Measurements from ENCODE around the gene MED13L. TPM values are rescaled to one million over a fixed set of nuclear protein-coding genes. Genes with fewer than 3 reads are reported as not detected.

The MED13L gene
- total and polyA plus RNA-seq, 2 donors (not counting 1 experiment from before 2014, with no cell fraction given): 56.5 to 97.3 TPM

DNA sequence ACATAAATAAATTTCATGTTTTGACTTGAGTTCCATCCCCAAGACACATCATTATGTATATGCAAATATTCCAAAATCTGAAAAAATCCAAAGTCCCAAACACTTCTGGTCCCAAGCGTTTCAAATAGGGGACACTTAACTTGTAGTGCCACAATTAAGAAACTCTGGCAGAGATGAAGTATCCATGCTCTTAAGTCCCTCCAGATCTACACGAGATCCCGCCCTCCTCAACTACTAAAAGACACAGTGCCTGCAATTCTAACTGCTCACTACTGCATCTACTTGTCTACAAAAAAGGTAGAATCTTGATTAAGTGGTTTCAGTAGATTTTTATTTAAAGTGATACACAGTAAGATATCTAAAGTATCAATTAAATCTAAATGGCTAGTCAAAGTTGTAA is 97.0 kb downstream of the MED13L start:
- Histone ChIP-seq H3K4me3 (replicated peaks in 1 of 4; ENCODE audit: control extremely low read depth in 1 of 4, insufficient read depth in 1 of 4, low read depth in 3 of 4, low read length in 4 of 4) (no peak overlapping the region), H4K20me1 (ENCODE audit: control insufficient read depth, extremely low read depth, insufficient read depth, low read length) (peaks cover 18% of the 10 kb centered on the region), H2AFZ (ENCODE audit: low read length) (no peak overlapping the region), H3K79me2 (ENCODE audit: control insufficient read depth, insufficient read depth, low read length) (peaks cover 90% of the 10 kb centered on the region), H3K4me1 (ENCODE audit: control insufficient read depth, extremely low read depth, insufficient read depth, low read length) (peaks cover 3% of the 10 kb centered on the region), H3K36me3 (ENCODE audit: control insufficient read depth, insufficient read depth, low read length) (no peaks in the 10 kb centered on the region), H3K27me3 (ENCODE audit: control insufficient read depth, insufficient read depth, low read length) (no peaks in the 10 kb centered on the region), H3K9me3 (ENCODE audit: control insufficient read depth, insufficient read depth, low read depth, low read length) (no peaks in the 10 kb centered on the region), H3K27ac (ENCODE audit: insufficient read depth, low read length) (no peak overlapping the region), H3K4me2 (ENCODE audit: extremely low read depth, insufficient read depth, low read length) (no peak overlapping the region), H3K9ac (ENCODE audit: insufficient read depth, low read length) (no peak overlapping the region)
- DNase-seq (ENCODE audit: low read depth in 2 of 2): no peak
- TF ChIP-seq, protein P1, sequence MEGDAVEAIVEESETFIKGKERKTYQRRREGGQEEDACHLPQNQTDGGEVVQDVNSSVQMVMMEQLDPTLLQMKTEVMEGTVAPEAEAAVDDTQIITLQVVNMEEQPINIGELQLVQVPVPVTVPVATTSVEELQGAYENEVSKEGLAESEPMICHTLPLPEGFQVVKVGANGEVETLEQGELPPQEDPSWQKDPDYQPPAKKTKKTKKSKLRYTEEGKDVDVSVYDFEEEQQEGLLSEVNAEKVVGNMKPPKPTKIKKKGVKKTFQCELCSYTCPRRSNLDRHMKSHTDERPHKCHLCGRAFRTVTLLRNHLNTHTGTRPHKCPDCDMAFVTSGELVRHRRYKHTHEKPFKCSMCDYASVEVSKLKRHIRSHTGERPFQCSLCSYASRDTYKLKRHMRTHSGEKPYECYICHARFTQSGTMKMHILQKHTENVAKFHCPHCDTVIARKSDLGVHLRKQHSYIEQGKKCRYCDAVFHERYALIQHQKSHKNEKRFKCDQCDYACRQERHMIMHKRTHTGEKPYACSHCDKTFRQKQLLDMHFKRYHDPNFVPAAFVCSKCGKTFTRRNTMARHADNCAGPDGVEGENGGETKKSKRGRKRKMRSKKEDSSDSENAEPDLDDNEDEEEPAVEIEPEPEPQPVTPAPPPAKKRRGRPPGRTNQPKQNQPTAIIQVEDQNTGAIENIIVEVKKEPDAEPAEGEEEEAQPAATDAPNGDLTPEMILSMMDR (conservative IDR thresholded peaks at IDR 0.05 in 1 of 2, IDR thresholded peaks at IDR 0.05 in 1 of 2; ENCODE audit: low read depth in 1 of 2, low read length in 2 of 2): no peak
- no peak for TF ChIP-seq EZH2 (IDR thresholded peaks at IDR 0.05; ENCODE audit: low read length, missing control alignments)

DNA sequence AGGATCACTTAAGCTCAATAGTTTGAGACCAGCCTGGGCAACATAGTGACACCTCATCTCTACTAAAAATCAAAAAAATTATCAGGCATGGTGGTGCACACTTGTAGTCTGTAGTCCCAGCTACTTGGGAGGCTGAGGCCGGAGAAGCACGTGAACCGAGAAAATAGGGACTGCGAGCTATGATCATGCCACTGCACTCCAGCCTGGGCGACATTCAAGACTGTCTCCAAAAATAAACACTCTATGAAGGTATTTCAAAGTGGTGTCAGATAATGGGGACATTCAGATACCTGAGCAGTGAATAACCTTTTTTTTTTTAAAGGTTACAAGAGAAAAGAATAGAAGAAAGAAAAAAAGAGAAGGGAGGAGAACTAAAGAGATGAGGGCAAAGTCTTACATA is 98.1 kb downstream of the MED13L start:
- no peak overlapping the region for H3K4me3 ChIP-seq (replicated peaks in 1 of 4; ENCODE audit: control extremely low read depth in 1 of 4, insufficient read depth in 1 of 4, low read depth in 3 of 4, low read length in 4 of 4)
- H3K27me3 ChIP-seq (ENCODE audit: control insufficient read depth, insufficient read depth, low read length): no peaks in the 10 kb centered on the region
- H3K27ac ChIP-seq (ENCODE audit: insufficient read depth, low read length): no peak overlapping the region
- no peaks in the 10 kb centered on the region for H3K36me3 ChIP-seq (ENCODE audit: control insufficient read depth, insufficient read depth, low read length)
- peaks cover 93% of the 10 kb centered on the region for H3K79me2 ChIP-seq (ENCODE audit: control insufficient read depth, insufficient read depth, low read length)
- no peak overlapping the region for H3K4me2 ChIP-seq (ENCODE audit: extremely low read depth, insufficient read depth, low read length)
- peaks cover 17% of the 10 kb centered on the region for H4K20me1 ChIP-seq (ENCODE audit: control insufficient read depth, extremely low read depth, insufficient read depth, low read length)
- no peak for DNase-seq (ENCODE audit: low read depth in 2 of 2)
- peaks cover 3% of the 10 kb centered on the region for H3K4me1 ChIP-seq (ENCODE audit: control insufficient read depth, extremely low read depth, insufficient read depth, low read length)
- TF ChIP-seq, protein P1 (conservative IDR thresholded peaks at IDR 0.05 in 1 of 2, IDR thresholded peaks at IDR 0.05 in 1 of 2; ENCODE audit: low read depth in 1 of 2, low read length in 2 of 2): no peak
- no peak for TF ChIP-seq EZH2 (IDR thresholded peaks at IDR 0.05; ENCODE audit: low read length, missing control alignments)
- H3K9me3 ChIP-seq (ENCODE audit: control insufficient read depth, insufficient read depth, low read depth, low read length): no peaks in the 10 kb centered on the region
- H3K9ac ChIP-seq (ENCODE audit: insufficient read depth, low read length): no peak overlapping the region
- no peak overlapping the region for H2AFZ ChIP-seq (ENCODE audit: low read length)

DNA sequence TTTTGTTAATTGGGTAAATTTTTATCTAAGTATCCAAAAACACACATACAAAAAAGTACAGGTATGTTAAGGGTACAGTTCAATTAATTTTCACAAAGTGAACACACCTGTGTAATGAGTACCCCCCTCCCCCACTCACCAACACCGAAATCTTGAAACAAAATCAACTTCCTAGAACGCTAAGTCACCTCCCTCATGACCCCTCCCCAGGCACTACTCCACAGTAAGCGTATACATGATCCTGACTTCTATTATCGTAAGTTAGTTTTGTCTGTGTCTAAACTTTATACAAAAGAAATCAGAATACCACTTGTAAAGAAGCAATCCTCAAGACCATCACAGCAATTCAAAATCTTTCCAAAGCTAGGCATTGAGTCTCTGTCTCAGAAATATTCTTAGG is 100.5 kb downstream of the MED13L start:
- Histone ChIP-seq H3K9me3 (ENCODE audit: control insufficient read depth, insufficient read depth, low read depth, low read length) (no peaks in the 10 kb centered on the region), H2AFZ (ENCODE audit: low read length) (no peak overlapping the region), H3K27ac (ENCODE audit: insufficient read depth, low read length) (no peak overlapping the region), H3K27me3 (ENCODE audit: control insufficient read depth, insufficient read depth, low read length) (no peaks in the 10 kb centered on the region), H3K36me3 (ENCODE audit: control insufficient read depth, insufficient read depth, low read length) (no peaks in the 10 kb centered on the region), H3K4me1 (ENCODE audit: control insufficient read depth, extremely low read depth, insufficient read depth, low read length) (no peaks in the 10 kb centered on the region), H3K9ac (ENCODE audit: insufficient read depth, low read length) (no peak overlapping the region), H4K20me1 (ENCODE audit: control insufficient read depth, extremely low read depth, insufficient read depth, low read length) (peaks cover 14% of the 10 kb centered on the region), H3K4me2 (ENCODE audit: extremely low read depth, insufficient read depth, low read length) (no peak overlapping the region), H3K4me3 (replicated peaks in 1 of 4; ENCODE audit: control extremely low read depth in 1 of 4, insufficient read depth in 1 of 4, low read depth in 3 of 4, low read length in 4 of 4) (no peak overlapping the region), H3K79me2 (ENCODE audit: control insufficient read depth, insufficient read depth, low read length) (peaks cover 91% of the 10 kb centered on the region)
- DNase-seq (ENCODE audit: low read depth in 2 of 2): no peak
- no peak for TF ChIP-seq EZH2 (IDR thresholded peaks at IDR 0.05; ENCODE audit: low read length, missing control alignments)
- TF ChIP-seq, protein P1 (conservative IDR thresholded peaks at IDR 0.05 in 1 of 2, IDR thresholded peaks at IDR 0.05 in 1 of 2; ENCODE audit: low read depth in 1 of 2, low read length in 2 of 2): no peak
